Progenitor cell of endocrine pancreas (in vitro differentiated cells): ENCODE results near the gene ATP1B4. TPM values are rescaled to one million over a fixed set of nuclear protein-coding genes. Genes with fewer than 3 reads are reported as not detected.

Experiments used
- DNase-seq: peaks from one replicate; pipeline ENCODE4 v3.0.0; 2021; ENCODE audit warnings: low spot score; ENCODE audit not compliant: unreplicated experiment
- H3K27ac Mint-ChIP-seq: 2 replicates; pipeline ENCODE4 v1.8.0; 2021; ENCODE audit warnings: mild to moderate bottlenecking, moderate library complexity, mixed read lengths
- H3K27me3 Mint-ChIP-seq: 2 replicates; pipeline ENCODE4 v1.8.0; 2021; ENCODE audit warnings: mixed read lengths
- H3K36me3 Mint-ChIP-seq: 2 replicates; pipeline ENCODE4 v1.8.0; 2022; ENCODE audit warnings: mixed read lengths; ENCODE audit not compliant: insufficient read depth
- H3K4me1 Mint-ChIP-seq: 2 replicates; pipeline ENCODE4 v1.8.0; 2021; ENCODE audit warnings: low read depth, mixed read lengths
- H3K4me3 Mint-ChIP-seq: 2 replicates; pipeline ENCODE4 v1.8.0; 2021; ENCODE audit warnings: low read depth, mild to moderate bottlenecking, moderate library complexity, mixed read lengths
- H3K9me3 Mint-ChIP-seq: 2 replicates; pipeline ENCODE4 v1.8.0; 2021; ENCODE audit warnings: low read depth, mixed read lengths
- total RNA-seq: library from RNA; stranded (reverse); gene quantifications from 2 replicates; pipeline ENCODE4 v1.2.1, GENCODE V29; 2021
- TF ChIP-seq, protein P1 (sequence below): fragments of 200-600 bp; sonication (generic); IDR thresholded peaks from one replicate; pipeline ENCODE4 v1.5.0; 2021; ENCODE audit warnings: antibody characterized with exemption, mild to moderate bottlenecking; ENCODE audit not compliant: unreplicated experiment

Gene ATP1B4
- total RNA-seq, 1 donor from 2014 or later, result not detected

DNA sequence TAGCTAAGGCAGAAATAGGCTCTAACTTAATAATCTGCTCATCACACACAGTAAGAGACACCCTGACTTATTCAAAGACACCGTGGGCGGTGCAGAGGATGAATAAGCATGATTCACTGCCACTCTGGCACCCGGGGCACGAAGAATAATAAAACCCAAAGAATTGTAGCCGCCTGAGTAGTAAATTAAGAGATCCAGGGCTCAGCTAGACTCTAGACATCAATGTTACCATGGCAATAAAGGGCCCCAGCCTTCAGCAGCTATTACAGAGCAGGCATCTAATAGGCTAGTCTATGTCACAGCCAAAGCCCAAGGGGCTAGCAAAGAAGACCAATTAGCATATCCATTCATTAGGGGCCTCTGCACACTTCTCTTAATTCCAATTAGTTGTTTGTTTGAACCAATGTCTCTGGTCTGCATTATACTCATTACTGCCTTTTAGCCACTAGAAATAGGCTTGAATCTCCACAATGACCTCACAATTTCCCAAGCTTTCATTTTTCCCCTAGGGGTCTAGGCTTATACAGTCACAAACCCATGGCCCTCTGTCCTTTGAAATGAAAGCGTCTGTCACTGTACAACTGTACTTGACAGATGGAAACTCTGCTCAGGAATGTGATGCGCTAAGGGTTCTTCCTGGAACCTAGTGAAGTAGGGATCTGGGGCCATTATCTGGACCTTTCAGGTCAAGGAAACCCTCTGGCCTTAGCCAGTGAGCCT, 3.0 kb upstream of the ATP1B4 start:
- Mint-ChIP-seq H3K27ac (no peak overlapping the region), H3K36me3 (no peaks in the 10 kb centered on the region), H3K4me3 (no peak overlapping the region), H3K27me3 (no peaks in the 10 kb centered on the region), H3K4me1 (no peaks in the 10 kb centered on the region), H3K9me3 (peaks cover 3% of the 10 kb centered on the region)
- TF ChIP-seq, protein P1, sequence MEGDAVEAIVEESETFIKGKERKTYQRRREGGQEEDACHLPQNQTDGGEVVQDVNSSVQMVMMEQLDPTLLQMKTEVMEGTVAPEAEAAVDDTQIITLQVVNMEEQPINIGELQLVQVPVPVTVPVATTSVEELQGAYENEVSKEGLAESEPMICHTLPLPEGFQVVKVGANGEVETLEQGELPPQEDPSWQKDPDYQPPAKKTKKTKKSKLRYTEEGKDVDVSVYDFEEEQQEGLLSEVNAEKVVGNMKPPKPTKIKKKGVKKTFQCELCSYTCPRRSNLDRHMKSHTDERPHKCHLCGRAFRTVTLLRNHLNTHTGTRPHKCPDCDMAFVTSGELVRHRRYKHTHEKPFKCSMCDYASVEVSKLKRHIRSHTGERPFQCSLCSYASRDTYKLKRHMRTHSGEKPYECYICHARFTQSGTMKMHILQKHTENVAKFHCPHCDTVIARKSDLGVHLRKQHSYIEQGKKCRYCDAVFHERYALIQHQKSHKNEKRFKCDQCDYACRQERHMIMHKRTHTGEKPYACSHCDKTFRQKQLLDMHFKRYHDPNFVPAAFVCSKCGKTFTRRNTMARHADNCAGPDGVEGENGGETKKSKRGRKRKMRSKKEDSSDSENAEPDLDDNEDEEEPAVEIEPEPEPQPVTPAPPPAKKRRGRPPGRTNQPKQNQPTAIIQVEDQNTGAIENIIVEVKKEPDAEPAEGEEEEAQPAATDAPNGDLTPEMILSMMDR, result no peak
- no peak for DNase-seq

DNA sequence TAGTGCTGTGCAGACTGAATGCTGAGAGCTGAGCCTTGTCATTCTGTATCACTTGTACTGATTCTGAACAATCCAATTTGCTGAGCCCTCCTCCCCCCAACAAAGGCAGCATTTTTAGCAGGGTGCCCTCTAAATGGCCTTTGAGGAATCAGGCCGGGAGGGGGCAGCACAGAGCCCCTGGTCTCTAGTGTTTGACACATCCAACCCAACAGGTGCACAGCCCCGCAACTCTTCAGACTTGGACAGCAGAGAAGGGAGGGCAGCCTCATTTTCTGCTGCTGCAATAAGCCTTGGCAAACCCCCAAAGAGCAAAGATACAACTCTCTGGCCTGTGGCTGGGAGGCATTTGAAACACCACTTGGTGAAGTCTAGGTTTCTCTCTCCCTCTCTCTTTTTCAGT, 3.4 kb downstream of the ATP1B4 start:
- no peaks in the 10 kb centered on the region for H3K4me1 Mint-ChIP-seq
- H3K27ac Mint-ChIP-seq, result no peak overlapping the region
- peaks cover 3% of the 10 kb centered on the region for H3K9me3 Mint-ChIP-seq
- no peaks in the 10 kb centered on the region for H3K36me3 Mint-ChIP-seq
- H3K4me3 Mint-ChIP-seq, result no peak overlapping the region
- no peaks in the 10 kb centered on the region for H3K27me3 Mint-ChIP-seq
- DNase-seq, result peak; percentile 13
- TF ChIP-seq, protein P1, result peak; percentile 49

DNA sequence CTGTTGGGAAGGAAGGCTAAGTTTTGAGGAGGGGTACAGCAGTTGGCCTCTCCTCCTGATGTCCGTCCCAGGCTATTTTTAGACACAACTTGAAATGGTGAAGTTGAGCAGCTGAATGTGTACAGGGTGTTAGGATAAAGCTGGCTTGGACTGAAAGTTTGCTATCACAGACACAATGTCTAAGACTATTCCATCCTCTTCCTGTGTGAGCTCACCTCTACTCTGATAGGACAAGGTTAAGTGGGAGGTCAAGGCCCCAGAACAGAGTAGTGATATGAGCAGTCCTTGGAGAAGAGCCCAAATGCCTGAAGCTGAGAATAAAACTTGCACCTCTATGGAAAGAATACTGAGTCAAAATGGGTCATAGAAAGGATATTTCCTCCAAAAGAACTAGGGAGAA, 4.1 kb downstream of the ATP1B4 start:
- peaks cover 3% of the 10 kb centered on the region for H3K9me3 Mint-ChIP-seq
- no peaks in the 10 kb centered on the region for H3K27me3 Mint-ChIP-seq
- TF ChIP-seq, protein P1, result no peak
- no peak overlapping the region for H3K27ac Mint-ChIP-seq
- no peaks in the 10 kb centered on the region for H3K36me3 Mint-ChIP-seq
- no peak for DNase-seq
- H3K4me3 Mint-ChIP-seq, result no peak overlapping the region
- no peaks in the 10 kb centered on the region for H3K4me1 Mint-ChIP-seq

DNA sequence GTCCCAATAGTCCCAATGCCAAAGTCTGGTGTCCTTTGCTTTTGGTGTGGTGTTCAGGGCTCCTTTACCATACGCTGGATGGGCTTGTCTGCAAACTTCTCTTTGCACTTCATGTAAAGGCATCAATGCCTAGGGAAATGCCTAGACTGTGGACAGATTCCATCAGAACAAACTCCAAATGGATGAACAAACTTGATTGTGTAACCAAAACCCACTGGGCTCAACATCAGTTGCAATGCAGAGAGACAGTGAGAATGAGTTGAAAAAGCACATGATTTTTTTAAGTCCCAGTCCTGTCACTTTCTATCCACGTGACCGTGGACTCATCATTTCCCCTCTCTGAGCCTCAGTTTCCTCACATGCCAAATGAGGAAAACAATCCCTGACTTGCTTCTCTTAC, 4.9 kb downstream of the ATP1B4 start:
- H3K27me3 Mint-ChIP-seq, result no peaks in the 10 kb centered on the region
- H3K27ac Mint-ChIP-seq, result no peak overlapping the region
- no peaks in the 10 kb centered on the region for H3K9me3 Mint-ChIP-seq
- no peaks in the 10 kb centered on the region for H3K4me1 Mint-ChIP-seq
- no peak overlapping the region for H3K4me3 Mint-ChIP-seq
- no peak for DNase-seq
- H3K36me3 Mint-ChIP-seq, result no peaks in the 10 kb centered on the region
- TF ChIP-seq, protein P1, result no peak

DNA sequence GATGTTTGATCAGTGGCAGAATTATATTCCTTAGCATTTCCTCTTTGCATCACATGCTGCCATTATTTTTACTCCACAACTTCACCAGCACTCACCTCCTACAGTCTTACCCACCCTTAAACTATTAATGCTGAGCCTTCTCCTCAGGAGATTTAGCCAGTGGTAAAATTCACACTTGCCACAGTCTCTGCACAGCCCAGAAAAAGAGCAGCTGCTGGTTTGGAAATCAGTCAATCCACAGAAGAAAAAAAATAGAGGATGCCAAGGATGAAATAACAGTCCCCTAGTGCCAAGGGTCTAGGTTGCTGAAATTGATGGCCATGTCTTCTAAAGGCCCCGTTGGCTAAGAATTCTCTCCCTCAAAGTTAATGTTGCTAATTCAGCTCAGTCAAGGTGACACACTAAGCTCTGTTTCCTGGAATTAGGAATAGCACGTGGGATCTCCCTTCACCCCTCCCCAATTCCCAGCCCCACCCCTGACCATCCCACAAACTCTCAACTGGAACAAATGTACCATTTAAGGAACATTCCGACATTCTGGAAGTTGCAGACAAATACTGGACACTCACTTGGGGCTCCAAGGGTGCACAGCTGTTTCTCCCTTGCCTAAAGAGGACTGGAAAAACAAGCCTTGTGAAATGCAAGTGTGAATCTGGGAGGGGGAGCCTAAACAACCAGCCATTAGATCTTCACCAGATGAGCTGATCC, 5.7 kb downstream of the ATP1B4 start:
- H3K4me3 Mint-ChIP-seq, result no peak overlapping the region
- DNase-seq, result no peak
- H3K27ac Mint-ChIP-seq, result no peak overlapping the region
- no peaks in the 10 kb centered on the region for H3K36me3 Mint-ChIP-seq
- TF ChIP-seq, protein P1, result no peak
- no peaks in the 10 kb centered on the region for H3K4me1 Mint-ChIP-seq
- H3K27me3 Mint-ChIP-seq, result no peaks in the 10 kb centered on the region
- H3K9me3 Mint-ChIP-seq, result no peaks in the 10 kb centered on the region
